ENCODE results near the gene SLC4A1.

The SLC4A1 gene

GRCh38 chr17:44220213-44221083 is 47.5 kb downstream of the SLC4A1 start:
- peak; percentile 46 for DNase-seq (ENCODE audit: low read depth)

GRCh38 chr17:44219616-44220212 is 48.2 kb downstream of the SLC4A1 start, which contains the start of gene UBTF:
UBTF (minus strand) TSS chr17:44219675; CDS start chr17:44218229, 1,446 bp downstream.
- no peak for DNase-seq (ENCODE audit: low read depth)

GRCh38 chr17:44219108-44219615 is 48.8 kb downstream of the SLC4A1 start:
- DNase-seq (ENCODE audit: low read depth) = peak; percentile 53

GRCh38 chr17:44218344-44219107 is 49.4 kb downstream of the SLC4A1 start:
- DNase-seq (ENCODE audit: low read depth) = peak; percentile 88

GRCh38 chr17:44217738-44218343 is 50.1 kb downstream of the SLC4A1 start:
- DNase-seq (ENCODE audit: low read depth) = no peak

- DNase-seq (ENCODE audit: low read depth) = no peak
These were observed 51.2 kb downstream of the SLC4A1 start for GRCh38 chr17:44216694-44217093.

GRCh38 chr17:44216173-44216572 is 51.8 kb downstream of the SLC4A1 start:
- DNase-seq (ENCODE audit: low read depth) = no peak

GRCh38 chr17:44214896-44215295 is 53.0 kb downstream of the SLC4A1 start:
- DNase-seq (ENCODE audit: low read depth) = no peak

GRCh38 chr17:44214230-44214494 is 53.8 kb downstream of the SLC4A1 start:
- no peak for DNase-seq (ENCODE audit: low read depth)

GRCh38 chr17:44213403-44214229 is 54.3 kb downstream of the SLC4A1 start:
- no peak for DNase-seq (ENCODE audit: low read depth)

GRCh38 chr17:44212507-44213402 is 55.2 kb downstream of the SLC4A1 start:
- DNase-seq (ENCODE audit: low read depth) = no peak

- no peak for DNase-seq (ENCODE audit: low read depth)
These were observed 56.4 kb downstream of the SLC4A1 start for GRCh38 chr17:44211281-44212265.

GRCh38 chr17:44210342-44211192 is 57.4 kb downstream of the SLC4A1 start:
- peak; percentile 56 for DNase-seq (ENCODE audit: low read depth)

GRCh38 chr17:44209786-44210341 is 58.1 kb downstream of the SLC4A1 start:
- DNase-seq (ENCODE audit: low read depth) = no peak

- DNase-seq (ENCODE audit: low read depth) = no peak
These were observed 60.2 kb downstream of the SLC4A1 start for GRCh38 chr17:44207743-44208142.

- no peak for DNase-seq (ENCODE audit: low read depth)
These were observed 60.6 kb downstream of the SLC4A1 start for GRCh38 chr17:44207319-44207718.

- DNase-seq (ENCODE audit: low read depth) = no peak
These were observed 61.1 kb downstream of the SLC4A1 start for GRCh38 chr17:44206825-44207155.

All from stromal cell of bone marrow (primary cell).